Neuron (in vitro differentiated cells): ENCODE results near the gene ATXN7.

Experiments used
- H2AFZ ChIP-seq: one replicate; pipeline ENCODE4 v1.6.1; 2013; ENCODE audit warnings: low read depth, mild to moderate bottlenecking, inconsistent platforms, low read length, moderate library complexity
- H3K27me3 ChIP-seq: one replicate; pipeline ENCODE4 v1.6.1; 2013; ENCODE audit warnings: low read length; ENCODE audit not compliant: insufficient read depth
- H3K36me3 ChIP-seq: one replicate; pipeline ENCODE4 v1.6.1; 2013; ENCODE audit warnings: low read length; ENCODE audit not compliant: insufficient read depth
- H3K4me1 ChIP-seq: one replicate; pipeline ENCODE4 v1.6.1; 2013; ENCODE audit warnings: low read length; ENCODE audit not compliant: insufficient read depth
- H3K4me3 ChIP-seq: 2 replicates; pipeline ENCODE4 v1.5.1; 2013; ENCODE audit warnings: mild to moderate bottlenecking, low read length, moderate library complexity
- H3K9me3 ChIP-seq: one replicate; pipeline ENCODE4 v1.6.1; 2013; ENCODE audit warnings: low read length

Gene ATXN7, protein sequence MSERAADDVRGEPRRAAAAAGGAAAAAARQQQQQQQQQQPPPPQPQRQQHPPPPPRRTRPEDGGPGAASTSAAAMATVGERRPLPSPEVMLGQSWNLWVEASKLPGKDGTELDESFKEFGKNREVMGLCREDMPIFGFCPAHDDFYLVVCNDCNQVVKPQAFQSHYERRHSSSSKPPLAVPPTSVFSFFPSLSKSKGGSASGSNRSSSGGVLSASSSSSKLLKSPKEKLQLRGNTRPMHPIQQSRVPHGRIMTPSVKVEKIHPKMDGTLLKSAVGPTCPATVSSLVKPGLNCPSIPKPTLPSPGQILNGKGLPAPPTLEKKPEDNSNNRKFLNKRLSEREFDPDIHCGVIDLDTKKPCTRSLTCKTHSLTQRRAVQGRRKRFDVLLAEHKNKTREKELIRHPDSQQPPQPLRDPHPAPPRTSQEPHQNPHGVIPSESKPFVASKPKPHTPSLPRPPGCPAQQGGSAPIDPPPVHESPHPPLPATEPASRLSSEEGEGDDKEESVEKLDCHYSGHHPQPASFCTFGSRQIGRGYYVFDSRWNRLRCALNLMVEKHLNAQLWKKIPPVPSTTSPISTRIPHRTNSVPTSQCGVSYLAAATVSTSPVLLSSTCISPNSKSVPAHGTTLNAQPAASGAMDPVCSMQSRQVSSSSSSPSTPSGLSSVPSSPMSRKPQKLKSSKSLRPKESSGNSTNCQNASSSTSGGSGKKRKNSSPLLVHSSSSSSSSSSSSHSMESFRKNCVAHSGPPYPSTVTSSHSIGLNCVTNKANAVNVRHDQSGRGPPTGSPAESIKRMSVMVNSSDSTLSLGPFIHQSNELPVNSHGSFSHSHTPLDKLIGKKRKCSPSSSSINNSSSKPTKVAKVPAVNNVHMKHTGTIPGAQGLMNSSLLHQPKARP

GRCh38 chr3:63863150-63864007 lies at the start of gene ATXN7, which contains the start of gene THOC7:
Gene ATXN7, plus strand, starts transcription at chr3:63863867. Its CDS starts 48,732 bp downstream, at chr3:63912599.
Gene THOC7, minus strand, starts transcription at chr3:63863805. Its CDS starts 15 bp downstream, at chr3:63863790.
- no peaks in the 10 kb centered on the region for H3K9me3 ChIP-seq
- H3K4me1 ChIP-seq, result peaks cover 20% of the 10 kb centered on the region

DNA sequence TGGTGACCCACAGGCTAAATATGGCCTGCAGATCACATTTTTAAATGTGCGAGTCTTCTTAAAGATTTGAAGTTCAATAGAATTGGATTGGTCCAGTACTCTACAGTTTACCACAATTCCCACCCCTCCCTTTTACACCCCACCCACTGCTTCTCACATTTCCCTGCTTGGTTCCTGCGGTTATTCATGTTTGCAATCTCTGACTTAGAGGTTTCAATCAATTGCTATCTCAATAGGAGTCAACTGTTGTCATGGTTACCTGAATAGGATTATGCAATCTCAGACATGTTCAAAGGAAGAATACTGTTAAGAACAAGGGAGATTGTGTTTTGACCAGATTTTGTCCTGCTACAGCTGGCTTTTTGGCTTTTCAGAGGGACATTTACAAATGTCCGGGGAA lies 49.4 kb upstream of the ATXN7 start:
- no peaks in the 10 kb centered on the region for H3K27me3 ChIP-seq
- H3K4me1 ChIP-seq, result peaks cover 6% of the 10 kb centered on the region
- no peaks in the 10 kb centered on the region for H3K36me3 ChIP-seq
- H3K4me3 ChIP-seq, result no peak overlapping the region
- no peaks in the 10 kb centered on the region for H3K9me3 ChIP-seq
- no peak overlapping the region for H2AFZ ChIP-seq

More at GRCh38 chr3:63863150-63864007, at the start of gene ATXN7, which contains the start of gene THOC7:
- Histone ChIP-seq H3K36me3 (peaks cover 6% of the 10 kb centered on the region), H3K27me3 (no peaks in the 10 kb centered on the region), H2AFZ (peak within 1 kb of the TSS; percentile 94), H3K4me3 (peak within 1 kb of the TSS; percentile 78)

- Histone ChIP-seq H3K27me3 (no peaks in the 10 kb centered on the region), H3K9me3 (no peaks in the 10 kb centered on the region), H3K36me3 (no peaks in the 10 kb centered on the region), H3K4me3 (no peak overlapping the region), H2AFZ (no peak overlapping the region), H3K4me1 (peaks cover 6% of the 10 kb centered on the region)
Observed at GRCh38 chr3:63817225-63817624, 46.4 kb upstream of the ATXN7 start.

DNA sequence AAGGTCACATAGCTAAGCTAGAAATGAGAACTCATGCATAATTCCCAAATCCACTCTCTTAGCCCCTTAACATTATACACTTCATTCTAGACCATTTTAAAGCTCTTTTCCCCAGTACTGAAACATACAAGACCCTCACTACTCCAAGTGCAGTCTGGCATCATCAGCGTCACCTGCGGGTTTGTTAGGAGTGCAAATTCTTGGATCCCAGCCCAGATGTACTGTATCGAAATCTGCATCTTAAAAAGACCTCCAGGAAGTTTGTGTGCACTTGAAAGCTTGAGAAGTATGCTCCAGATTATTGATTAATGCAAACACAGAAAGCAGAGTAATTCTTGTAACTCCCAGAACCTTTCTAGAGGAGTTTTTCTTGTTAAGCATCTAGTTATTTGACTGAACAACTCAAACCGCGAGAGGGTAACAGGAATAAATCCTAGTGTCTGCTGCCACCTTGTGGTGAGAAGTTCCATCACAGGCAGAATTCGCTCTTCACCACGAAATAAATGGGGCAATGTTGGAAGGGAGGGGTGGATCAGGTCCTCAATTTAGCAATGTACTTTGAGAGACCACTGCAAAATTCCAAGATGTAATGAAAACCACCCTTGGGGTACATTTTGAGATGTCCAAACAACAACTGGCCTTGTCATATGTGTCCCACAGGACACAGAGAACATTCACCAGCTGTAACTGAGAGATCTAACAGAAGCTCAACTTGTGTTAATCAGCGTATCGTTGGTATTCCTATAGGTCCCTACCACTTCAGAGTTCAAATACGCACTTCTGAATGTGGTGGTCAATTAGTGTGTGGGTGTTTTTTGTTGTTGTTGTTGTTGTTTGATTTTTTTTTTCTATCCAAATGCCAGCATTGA lies 45.2 kb upstream of the ATXN7 start:
- Histone ChIP-seq H3K27me3 (no peaks in the 10 kb centered on the region), H3K4me3 (no peak overlapping the region), H3K4me1 (peaks cover 6% of the 10 kb centered on the region), H3K36me3 (no peaks in the 10 kb centered on the region), H3K9me3 (no peaks in the 10 kb centered on the region), H2AFZ (no peak overlapping the region)

GRCh38 chr3:63819151-63819398 lies 44.6 kb upstream of the ATXN7 start, which contains the start of gene C3orf49:
Gene C3orf49, plus strand, starts transcription at chr3:63819299. Its CDS starts 173 bp downstream, at chr3:63819472.
- Histone ChIP-seq H3K4me1 (peaks cover 6% of the 10 kb centered on the region), H3K4me3 (no peak within 1 kb of the TSS)

GRCh38 chr3:63824309-63824708 lies 39.4 kb upstream of the ATXN7 start:
- Histone ChIP-seq H3K4me3 (no peak overlapping the region), H3K36me3 (peaks cover 3% of the 10 kb centered on the region), H3K9me3 (no peaks in the 10 kb centered on the region), H2AFZ (no peak overlapping the region), H3K27me3 (no peaks in the 10 kb centered on the region), H3K4me1 (no peaks in the 10 kb centered on the region)

More at GRCh38 chr3:63819151-63819398, 44.6 kb upstream of the ATXN7 start, which contains the start of gene C3orf49:
- Histone ChIP-seq H3K9me3 (no peaks in the 10 kb centered on the region), H2AFZ (no peak within 1 kb of the TSS), H3K36me3 (no peaks in the 10 kb centered on the region), H3K27me3 (no peaks in the 10 kb centered on the region)

GRCh38 chr3:63830526-63830925 lies 33.1 kb upstream of the ATXN7 start:
- H3K4me1 ChIP-seq, result no peaks in the 10 kb centered on the region
- peaks cover 43% of the 10 kb centered on the region for H3K36me3 ChIP-seq
- H3K27me3 ChIP-seq, result no peaks in the 10 kb centered on the region
- no peak overlapping the region for H3K4me3 ChIP-seq
- no peaks in the 10 kb centered on the region for H3K9me3 ChIP-seq
- H2AFZ ChIP-seq, result no peak overlapping the region

DNA sequence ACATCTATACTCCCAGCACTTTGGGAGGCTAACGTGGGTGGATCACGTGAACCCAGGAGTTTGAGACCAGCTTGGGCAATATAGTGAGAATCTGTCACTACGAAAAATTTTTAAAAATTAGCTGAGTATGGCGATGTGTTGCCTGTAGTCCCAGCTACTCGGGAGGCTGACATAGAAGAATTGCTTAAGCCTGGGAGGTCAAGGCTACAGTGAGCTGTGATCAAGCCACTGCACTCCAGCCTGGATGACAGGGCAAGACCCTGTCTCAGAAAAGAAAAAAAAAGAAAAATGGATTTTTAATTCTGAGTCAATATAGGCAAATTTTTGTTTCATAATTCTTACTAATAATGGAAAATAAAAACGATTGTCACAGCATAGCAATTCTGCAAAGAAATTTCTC lies 31.3 kb upstream of the ATXN7 start:
- Histone ChIP-seq H3K9me3 (no peaks in the 10 kb centered on the region), H3K4me3 (no peak overlapping the region), H3K4me1 (no peaks in the 10 kb centered on the region), H2AFZ (no peak overlapping the region), H3K36me3 (peaks cover 50% of the 10 kb centered on the region), H3K27me3 (no peaks in the 10 kb centered on the region)

DNA sequence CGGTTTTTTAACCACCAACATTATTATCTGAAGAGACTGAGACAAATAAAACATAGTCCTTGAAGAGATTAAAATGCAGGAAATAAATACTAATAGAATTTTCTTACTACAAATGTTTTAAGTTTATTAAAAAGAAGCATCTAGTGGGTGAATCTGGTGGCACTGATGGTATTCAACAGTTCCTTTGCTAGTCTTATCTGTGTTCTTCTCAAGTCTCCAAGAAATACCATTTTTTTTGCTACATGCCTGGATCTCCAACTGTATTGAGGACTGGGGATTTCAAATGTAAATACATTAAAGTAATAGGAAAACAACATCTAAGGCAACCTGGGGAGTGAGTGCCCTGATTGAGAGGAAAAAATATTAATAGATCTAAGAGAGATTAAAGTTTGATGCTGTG lies 22.0 kb upstream of the ATXN7 start:
- Histone ChIP-seq H3K4me1 (peaks cover 2% of the 10 kb centered on the region), H3K4me3 (no peak overlapping the region), H2AFZ (no peak overlapping the region), H3K27me3 (no peaks in the 10 kb centered on the region), H3K36me3 (peaks cover 1% of the 10 kb centered on the region), H3K9me3 (no peaks in the 10 kb centered on the region)

GRCh38 chr3:63842127-63842526 lies 21.5 kb upstream of the ATXN7 start:
- peaks cover 2% of the 10 kb centered on the region for H3K4me1 ChIP-seq
- no peaks in the 10 kb centered on the region for H3K27me3 ChIP-seq
- no peaks in the 10 kb centered on the region for H3K9me3 ChIP-seq

GRCh38 chr3:63845215-63845614 lies 18.5 kb upstream of the ATXN7 start:
- Histone ChIP-seq H3K9me3 (no peaks in the 10 kb centered on the region), H2AFZ (no peak overlapping the region), H3K4me1 (peaks cover 2% of the 10 kb centered on the region), H3K36me3 (no peaks in the 10 kb centered on the region), H3K27me3 (no peaks in the 10 kb centered on the region), H3K4me3 (no peak overlapping the region)

More at GRCh38 chr3:63842127-63842526, 21.5 kb upstream of the ATXN7 start:
- H3K36me3 ChIP-seq, result no peaks in the 10 kb centered on the region
- no peak overlapping the region for H3K4me3 ChIP-seq
- no peak overlapping the region for H2AFZ ChIP-seq
